HG02759 (cell line): ENCODE data around the gene COL5A2.

Experiments
- ATAC-seq: cut with Tn5 transposase; IDR thresholded peaks from one replicate; pipeline ENCODE4 v1.9.1; 2021; ENCODE audit warnings: mild to moderate bottlenecking, moderate library complexity; ENCODE audit not compliant: unreplicated experiment

COL5A2 gene

GRCh38 chr2:189150033-189150432 lies 29.5 kb downstream of the COL5A2 start:
- no peak for ATAC-seq

GRCh38 chr2:189147989-189148388 lies 31.6 kb downstream of the COL5A2 start:
- ATAC-seq: no peak

GRCh38 chr2:189147361-189147760 lies 32.2 kb downstream of the COL5A2 start:
- ATAC-seq: no peak

GRCh38 chr2:189146553-189146952 lies 33.0 kb downstream of the COL5A2 start:
- ATAC-seq: no peak

GRCh38 chr2:189144700-189145211 lies 34.8 kb downstream of the COL5A2 start:
- no peak for ATAC-seq

GRCh38 chr2:189143925-189144324 lies 35.6 kb downstream of the COL5A2 start:
- no peak for ATAC-seq

GRCh38 chr2:189142893-189143759 lies 36.4 kb downstream of the COL5A2 start:
- peak; percentile 99 for ATAC-seq

- no peak for ATAC-seq
Observed at GRCh38 chr2:189138800-189139199, 40.8 kb downstream of the COL5A2 start.

GRCh38 chr2:189137519-189137918 lies 42.0 kb downstream of the COL5A2 start:
- no peak for ATAC-seq

- no peak for ATAC-seq
Observed at GRCh38 chr2:189134485-189134884, 45.1 kb downstream of the COL5A2 start.

GRCh38 chr2:189131991-189132390 lies 47.6 kb downstream of the COL5A2 start:
- ATAC-seq: no peak

- no peak for ATAC-seq
Observed at GRCh38 chr2:189129971-189130370, 49.6 kb downstream of the COL5A2 start.

- ATAC-seq: no peak
Observed at GRCh38 chr2:189128970-189129369, 50.6 kb downstream of the COL5A2 start.

- no peak for ATAC-seq
Observed at GRCh38 chr2:189127756-189128155, 51.8 kb downstream of the COL5A2 start.

- no peak for ATAC-seq
Observed at GRCh38 chr2:189125195-189125594, 54.4 kb downstream of the COL5A2 start.

- ATAC-seq: no peak
Observed at GRCh38 chr2:189124175-189124574, 55.4 kb downstream of the COL5A2 start.

GRCh38 chr2:189118386-189118785 lies 61.2 kb downstream of the COL5A2 start:
- ATAC-seq: no peak

GRCh38 chr2:189116979-189117378 lies 62.6 kb downstream of the COL5A2 start:
- no peak for ATAC-seq

- ATAC-seq: no peak
Observed at GRCh38 chr2:189116087-189116486, 63.5 kb downstream of the COL5A2 start.

- no peak for ATAC-seq
Observed at GRCh38 chr2:189115126-189115525, 64.4 kb downstream of the COL5A2 start.

- no peak for ATAC-seq
Observed at GRCh38 chr2:189113963-189114362, 65.6 kb downstream of the COL5A2 start.

- no peak for ATAC-seq
Observed at GRCh38 chr2:189111063-189111715, 68.4 kb downstream of the COL5A2 start.
